Right ventricle myocardium inferior (tissue), 1 donor: ENCODE results near the gene PYGM. TPM values are rescaled to one million over a fixed set of nuclear protein-coding genes. Genes with fewer than 3 reads are reported as not detected.

Source experiments
- ATAC-seq: fragments of 200-7000 bp; cut with Tn5 transposase; one replicate; pipeline ENCODE4 v1.9.1; 2020; ENCODE audit warnings: mild to moderate bottlenecking, moderate library complexity
- DNase-seq: peaks from one replicate; pipeline ENCODE4 v3.0.0; 2021; ENCODE audit errors: missing footprints
- intact Hi-C: fragments of 100-400 bp; cut with DNase I; formaldehyde crosslinking; loops from one replicate; pipeline ENCODE4 v1.11.0; 2022
- total RNA-seq: library from RNA; stranded (reverse); fragmentation: NEBNext Ultra II Directional; extraction: Animal tissue kit (Norgen Biotek cat#: 25700); gene quantifications from one replicate; pipeline ENCODE4 v1.2.1, GENCODE V29; 2021
- donor health status: DM: no; HTN: yes; CAD: no; lungs with severe emphysema.

The PYGM gene
- total RNA-seq, 1 donor from 2014 or later = 179 TPM

GRCh38 chr11:64774144-64774543 is 14.4 kb upstream of the PYGM start:
- DNase-seq = no peak
- ATAC-seq = no peak
- intact Hi-C loops = no loop called here

GRCh38 chr11:64772303-64773018 is 12.7 kb upstream of the PYGM start:
- intact Hi-C loops = no loop called here

GRCh38 chr11:64771861-64772260 is 12.1 kb upstream of the PYGM start:
- DNase-seq (no peak), ATAC-seq (no peak)
- intact Hi-C loops = no loop called here

More at GRCh38 chr11:64772303-64773018, 12.7 kb upstream of the PYGM start:
- no peak for DNase-seq
- ATAC-seq = no peak

GRCh38 chr11:64770120-64770519 is 10.3 kb upstream of the PYGM start:
- no peak for ATAC-seq
- intact Hi-C loops = no loop called here
- no peak for DNase-seq

- ATAC-seq = no peak
- DNase-seq = no peak
- intact Hi-C loops = no loop called here
These were observed 9.5 kb upstream of the PYGM start for GRCh38 chr11:64769283-64769682.

- no peak for DNase-seq
- intact Hi-C loops = no loop called here
- ATAC-seq = no peak
These were observed 8.5 kb upstream of the PYGM start for GRCh38 chr11:64768300-64768694.

GRCh38 chr11:64767344-64768299 is 7.8 kb upstream of the PYGM start:
- no peak for DNase-seq
- intact Hi-C loops = no loop called here
- peak; percentile 3 for ATAC-seq

GRCh38 chr11:64766881-64767280 is 7.1 kb upstream of the PYGM start:
- ATAC-seq (no peak), DNase-seq (no peak)
- intact Hi-C loops = no loop called here

- intact Hi-C loops = no loop called here
- DNase-seq = peak; percentile 51
- no peak for ATAC-seq
These were observed 6.3 kb upstream of the PYGM start for GRCh38 chr11:64765851-64766665.

- intact Hi-C loops = no loop called here
- ATAC-seq (no peak), DNase-seq (peak; percentile 31)
These were observed 5.6 kb upstream of the PYGM start for GRCh38 chr11:64765291-64765850.

- no peak for DNase-seq
- intact Hi-C loops = no loop called here
- ATAC-seq = no peak
These were observed 5.0 kb upstream of the PYGM start for GRCh38 chr11:64764753-64765152.

- intact Hi-C loops = no loop called here
- ATAC-seq (peak; percentile 9), DNase-seq (no peak)
These were observed 4.4 kb upstream of the PYGM start for GRCh38 chr11:64764040-64764611.

- no peak for DNase-seq
- intact Hi-C loops = loop anchor here (2.0 kb wide), 1 partner anchor 13 kb away; no protein-coding TSS in a partner anchor
- ATAC-seq = no peak
These were observed 3.8 kb upstream of the PYGM start for GRCh38 chr11:64763526-64764039.

GRCh38 chr11:64762674-64763525 is 3.1 kb upstream of the PYGM start:
- intact Hi-C loops = loop anchor here (2.0 kb wide), 1 partner anchor 14 kb away; no protein-coding TSS in a partner anchor
- DNase-seq (no peak), ATAC-seq (no peak)

GRCh38 chr11:64762277-64762673 is 2.5 kb upstream of the PYGM start:
- DNase-seq (no peak), ATAC-seq (no peak)
- intact Hi-C loops = loop anchor here (2.0 kb wide), 1 partner anchor 15 kb away; no protein-coding TSS in a partner anchor

GRCh38 chr11:64760759-64761420 is 1.1 kb upstream of the PYGM start:
- intact Hi-C loops = no loop called here
- ATAC-seq = no peak
- no peak for DNase-seq
